CD14-positive monocyte (primary cell): ENCODE data around the gene LAMC3. TPM values are rescaled to one million over a fixed set of nuclear protein-coding genes. Genes with fewer than 3 reads are reported as not detected.

Experiments
- DNase-seq, 3 donors: peaks; one replicate each; pipeline ENCODE4 v3.0.0-alpha.2; 2011 to 2022
- H2AFZ ChIP-seq: 2 replicates; pipeline ENCODE4 v1.6.0; 2012; ENCODE audit warnings: mild to moderate bottlenecking, low read depth, low read length, inconsistent platforms; ENCODE audit not compliant: insufficient read depth, poor library complexity, severe bottlenecking
- H3K27ac ChIP-seq, 2 donors: 1 replicate in 1 of 2; 2 replicates in 1 of 2; pipeline ENCODE4 v1.5.1; 2012 to 2013; ENCODE audit warnings: low read length in 2 of 2, control low read depth in 1 of 2, inconsistent platforms in 1 of 2, low read depth in 1 of 2, mild to moderate bottlenecking in 1 of 2
- H3K27me3 ChIP-seq, 2 donors: one replicate each; pipeline versions ENCODE4 v1.6.0 to v1.6.1; 2011 to 2013; ENCODE audit warnings: low read length in 2 of 2; ENCODE audit not compliant: control insufficient read depth in 2 of 2, insufficient read depth in 2 of 2
- H3K36me3 ChIP-seq, 2 donors: replicated peaks in 1 of 2; 1 replicate in 1 of 2; 2 replicates in 1 of 2; pipeline versions ENCODE4 v1.5.1 to v1.6.1; 2012 to 2013; ENCODE audit warnings: low read length in 2 of 2, control low read depth in 1 of 2, inconsistent platforms in 1 of 2, mild to moderate bottlenecking in 1 of 2; ENCODE audit not compliant: insufficient read depth in 2 of 2, control insufficient read depth in 1 of 2
- H3K4me1 ChIP-seq, 2 donors: 1 replicate in 1 of 2; 2 replicates in 1 of 2; pipeline versions ENCODE4 v1.5.1 to v1.6.1; 2012 to 2013; ENCODE audit warnings: low read length in 2 of 2, control low read depth in 1 of 2, inconsistent platforms in 1 of 2, mild to moderate bottlenecking in 1 of 2, moderate library complexity in 1 of 2; ENCODE audit not compliant: insufficient read depth in 2 of 2, control insufficient read depth in 1 of 2
- H3K4me2 ChIP-seq: replicated peaks from 2 replicates; pipeline ENCODE3; 2012; ENCODE audit warnings: low read length, moderate library complexity, mild to moderate bottlenecking; ENCODE audit not compliant: poor library complexity, severe bottlenecking; ENCODE audit errors: extremely low read depth
- H3K4me3 ChIP-seq, 3 experiments: fragments of 200-600 bp in 1 of 3; sonication (generic) in 1 of 3; replicated peaks in 1 of 3; 1 replicate in 2 of 3; 2 replicates in 1 of 3; pipeline ENCODE4 v1.5.1; 2011 to 2013; ENCODE audit warnings: low read length in 3 of 3, mild to moderate bottlenecking in 3 of 3, control low read depth in 2 of 3, low read depth in 2 of 3, inconsistent platforms in 1 of 3, moderate library complexity in 1 of 3
- H3K79me2 ChIP-seq: 2 replicates; pipeline ENCODE4 v1.6.0; 2012; ENCODE audit warnings: mild to moderate bottlenecking, control low read depth, inconsistent platforms, low read length, moderate library complexity; ENCODE audit not compliant: insufficient read depth
- H3K9ac ChIP-seq: 2 replicates; pipeline ENCODE4 v1.6.0; 2017; ENCODE audit warnings: low read length, mild to moderate bottlenecking; ENCODE audit not compliant: insufficient read depth, poor library complexity, severe bottlenecking
- H3K9me3 ChIP-seq, 2 donors: replicated peaks in 1 of 2; 1 replicate in 1 of 2; 2 replicates in 1 of 2; pipeline versions ENCODE4 v1.5.1 to v1.6.1; 2012 to 2013; ENCODE audit warnings: low read length in 2 of 2, control low read depth in 1 of 2; ENCODE audit not compliant: control insufficient read depth in 1 of 2, insufficient read depth in 1 of 2
- H4K20me1 ChIP-seq: 2 replicates; pipeline ENCODE4 v1.6.0; 2012; ENCODE audit warnings: mild to moderate bottlenecking, low read length, control low read depth, moderate library complexity; ENCODE audit not compliant: insufficient read depth
- H3K27ac Mint-ChIP-seq, 7 donors: one replicate each; pipeline ENCODE4 v1.8.0; 2020; ENCODE audit warnings: mild to moderate bottlenecking in 7 of 7, mixed read lengths in 7 of 7, moderate library complexity in 6 of 7, inconsistent platforms in 2 of 7
- H3K27me3 Mint-ChIP-seq, 3 donors: one replicate each; pipeline ENCODE4 v1.8.0; 2021 to 2022; ENCODE audit warnings: low read depth in 3 of 3, mild to moderate bottlenecking in 3 of 3, mixed read lengths in 3 of 3, moderate library complexity in 3 of 3, inconsistent platforms in 1 of 3
- H3K36me3 Mint-ChIP-seq, 2 donors: one replicate each; pipeline ENCODE4 v1.8.0; 2020; ENCODE audit warnings: mixed read lengths in 2 of 2, inconsistent platforms in 1 of 2, mild to moderate bottlenecking in 1 of 2
- H3K4me1 Mint-ChIP-seq: one replicate; pipeline ENCODE4 v1.8.0; 2020; ENCODE audit warnings: mild to moderate bottlenecking, mixed read lengths
- H3K4me3 Mint-ChIP-seq, 2 donors: one replicate each; pipeline ENCODE4 v1.8.0; 2020; ENCODE audit warnings: mild to moderate bottlenecking in 2 of 2, mixed read lengths in 2 of 2, moderate library complexity in 1 of 2
- H3K9me3 Mint-ChIP-seq, 7 donors: one replicate each; pipeline ENCODE4 v1.8.0; 2020 to 2022; ENCODE audit warnings: mixed read lengths in 7 of 7, mild to moderate bottlenecking in 6 of 7, moderate library complexity in 6 of 7, inconsistent platforms in 2 of 7
- CTCF ChIP-seq: fragments of 200-600 bp; IDR thresholded peaks from one replicate; pipeline ENCODE4 v1.8.0; 2022; ENCODE audit warnings: antibody characterized with exemption, mild to moderate bottlenecking
- WGBS: methylation state at CpG from one replicate; pipeline ENCODE4 v1.1.5; 2013; ENCODE audit warnings: missing lambda C conversion rate; ENCODE audit not compliant: insufficient coverage; 5-methylcytosine and 5-hydroxymethylcytosine counted together
- intact Hi-C, 2 donors: fragments of 100-400 bp; cut with micrococcal nuclease; formaldehyde crosslinking; loops; one replicate each; pipeline versions ENCODE4 v1.15.0 to v1.15.1; 2023
- polyA plus RNA-seq, 3 donors: library from polyadenylated mRNA; depleted of rRNA in 1 of 3; unstranded in 2 of 3; stranded (reverse) in 1 of 3; fragments of 300-500 nt in 2 of 3; fragments of >200 nt in 1 of 3; fragmentation: Illumina TruSeq in 2 of 3; gene quantifications; 1 replicate in 2 of 3; 2 replicates in 1 of 3; pipeline ENCODE4 v1.2.3, GENCODE V29; 2012 to 2021

Gene LAMC3
- polyA plus RNA-seq, 3 donors = 0.19 TPM; not detected in 2

GRCh38 chr9:131027872-131028179 lies 18.9 kb downstream of the LAMC3 start:
- Mint-ChIP-seq H3K36me3 (no peaks in the 10 kb centered on the region), H3K9me3 (no peaks in the 10 kb centered on the region), H3K27me3 (peaks cover 5 to 8% (median 5%) of the 10 kb centered on the region in 3 donors), H3K4me1 (no peaks in the 10 kb centered on the region), H3K27ac (no peak overlapping the region), H3K4me3 (no peak overlapping the region)
- 98% methylated on average over 11 of the region's 11 CpGs for WGBS
- intact Hi-C loops = no loop called here
- Histone ChIP-seq H2AFZ (no peak overlapping the region), H3K4me1 (no peaks in the 10 kb centered on the region), H3K79me2 (no peaks in the 10 kb centered on the region), H3K27ac (no peak overlapping the region), H3K27me3 (peaks cover 0 to 5% of the 10 kb centered on the region in 2 donors), H3K36me3 (no peaks in the 10 kb centered on the region), H4K20me1 (no peaks in the 10 kb centered on the region), H3K4me3 (no peak overlapping the region), H3K9me3 (no peaks in the 10 kb centered on the region), H3K9ac (no peak overlapping the region), H3K4me2 (no peak overlapping the region)
- TF ChIP-seq CTCF = no peak
- no peak for DNase-seq

- Histone ChIP-seq H3K9me3 (no peaks in the 10 kb centered on the region), H3K27ac (no peak overlapping the region), H3K9ac (no peak overlapping the region), H4K20me1 (no peaks in the 10 kb centered on the region), H3K36me3 (no peaks in the 10 kb centered on the region), H3K4me1 (no peaks in the 10 kb centered on the region), H3K4me3 (no peak overlapping the region), H3K27me3 (peaks cover 0 to 5% of the 10 kb centered on the region in 2 donors), H3K79me2 (no peaks in the 10 kb centered on the region), H2AFZ (no peak overlapping the region), H3K4me2 (no peak overlapping the region)
- no peak overlapping the region for H3K4me3 Mint-ChIP-seq
- 95% methylated on average over 18 of the region's 24 CpGs for WGBS
- no peak for DNase-seq
- H3K9me3 Mint-ChIP-seq = no peaks in the 10 kb centered on the region
- TF ChIP-seq CTCF = no peak
- H3K36me3 Mint-ChIP-seq = no peaks in the 10 kb centered on the region
- H3K27ac Mint-ChIP-seq = no peak overlapping the region
- peaks cover 5 to 8% (median 7%) of the 10 kb centered on the region in 3 donors for H3K27me3 Mint-ChIP-seq
- H3K4me1 Mint-ChIP-seq = no peaks in the 10 kb centered on the region
- intact Hi-C loops = no loop called here
These were observed 19.4 kb downstream of the LAMC3 start for GRCh38 chr9:131028221-131028884.
